NCI-H187 (cell line): Measurements from ENCODE around the gene PACS2.
A peak's percentile ranks its signal among the peaks of the same experiment; 100 is the strongest.

Experiments used
- DNase-seq, 2 experiments: peaks; one replicate each; lab custom pipeline; 2025; lab: John Stamatoyannopoulos, UW

The PACS2 gene

GRCh38 chr14:105408592-105408991 lies 94.0 kb downstream of the PACS2 start:
- DNase-seq, result no peak

GRCh38 chr14:105409364-105409763 lies 94.8 kb downstream of the PACS2 start:
- DNase-seq, result no peak

GRCh38 chr14:105410642-105411016 lies 96.1 kb downstream of the PACS2 start:
- no peak for DNase-seq

GRCh38 chr14:105411017-105411941 lies 96.7 kb downstream of the PACS2 start:
- no peak for DNase-seq

GRCh38 chr14:105411985-105412770 lies 97.6 kb downstream of the PACS2 start:
- no peak for DNase-seq

- no peak for DNase-seq
Measured at GRCh38 chr14:105412771-105413543, 98.4 kb downstream of the PACS2 start.

GRCh38 chr14:105413544-105413886 lies 99.0 kb downstream of the PACS2 start:
- DNase-seq, result no peak

- peak; percentile 30 to 54 for DNase-seq
Measured at GRCh38 chr14:105414456-105415371, 100.2 kb downstream of the PACS2 start.

GRCh38 chr14:105415481-105416428 lies 101.2 kb downstream of the PACS2 start:
- DNase-seq, result no peak

GRCh38 chr14:105416671-105417070 lies 102.1 kb downstream of the PACS2 start:
- DNase-seq, result no peak

- no peak for DNase-seq
Measured at GRCh38 chr14:105417690-105418121, 103.2 kb downstream of the PACS2 start.

- no peak for DNase-seq
Measured at GRCh38 chr14:105418269-105419194, 104.0 kb downstream of the PACS2 start.

- DNase-seq, result peak in 1 of 2 experiments; percentile 19
Measured at GRCh38 chr14:105419195-105420091, 104.9 kb downstream of the PACS2 start, which contains the start of gene MTA1. MTA1 (plus strand) TSS chr14:105419827; CDS start chr14:105420036, 209 bp downstream.

GRCh38 chr14:105420101-105420973 lies 105.8 kb downstream of the PACS2 start:
- DNase-seq, result no peak

GRCh38 chr14:105420974-105421674 lies 106.6 kb downstream of the PACS2 start:
- no peak for DNase-seq
